ENCODE measurements around the gene ELFN1.

GRCh38 chr7:1624999-1625927, 44.8 kb upstream of the ELFN1 start:
- TF ChIP-seq POLR2AphosphoS5 (IDR thresholded peaks at IDR 0.05; ENCODE audit: low read depth, low read length) (no peak), POLR2A (IDR thresholded peaks at IDR 0.05; ENCODE audit: low read depth, low read length) (no peak), TAF1 (IDR thresholded peaks at IDR 0.05; ENCODE audit: borderline replicate concordance, low read depth, low read length) (no peak)
